ENCODE results near the gene SH3D21.

DNA sequence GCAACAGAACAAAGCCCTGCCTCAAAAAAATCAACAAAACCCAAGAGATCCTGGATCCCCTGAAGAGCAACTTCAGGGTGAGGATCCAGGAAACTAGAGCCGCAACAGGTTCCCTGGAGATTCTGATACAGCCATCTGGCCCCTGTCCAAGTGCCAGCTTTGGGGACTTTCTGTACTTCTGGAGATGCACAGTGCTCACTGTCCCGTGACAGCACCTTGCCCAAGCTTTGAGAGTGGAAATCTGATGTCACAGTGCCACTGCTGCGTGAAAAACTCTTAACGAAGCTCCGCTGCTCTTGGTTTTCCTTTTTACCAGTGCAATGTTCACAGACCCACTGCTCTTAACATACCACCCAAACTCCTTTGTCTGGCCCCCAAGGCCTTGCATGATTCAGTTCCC lies 53.2 kb downstream of the SH3D21 start:
- TF ChIP-seq POLR2A (IDR thresholded peaks at IDR 0.05): no peak
- TF ChIP-seq, protein P1, sequence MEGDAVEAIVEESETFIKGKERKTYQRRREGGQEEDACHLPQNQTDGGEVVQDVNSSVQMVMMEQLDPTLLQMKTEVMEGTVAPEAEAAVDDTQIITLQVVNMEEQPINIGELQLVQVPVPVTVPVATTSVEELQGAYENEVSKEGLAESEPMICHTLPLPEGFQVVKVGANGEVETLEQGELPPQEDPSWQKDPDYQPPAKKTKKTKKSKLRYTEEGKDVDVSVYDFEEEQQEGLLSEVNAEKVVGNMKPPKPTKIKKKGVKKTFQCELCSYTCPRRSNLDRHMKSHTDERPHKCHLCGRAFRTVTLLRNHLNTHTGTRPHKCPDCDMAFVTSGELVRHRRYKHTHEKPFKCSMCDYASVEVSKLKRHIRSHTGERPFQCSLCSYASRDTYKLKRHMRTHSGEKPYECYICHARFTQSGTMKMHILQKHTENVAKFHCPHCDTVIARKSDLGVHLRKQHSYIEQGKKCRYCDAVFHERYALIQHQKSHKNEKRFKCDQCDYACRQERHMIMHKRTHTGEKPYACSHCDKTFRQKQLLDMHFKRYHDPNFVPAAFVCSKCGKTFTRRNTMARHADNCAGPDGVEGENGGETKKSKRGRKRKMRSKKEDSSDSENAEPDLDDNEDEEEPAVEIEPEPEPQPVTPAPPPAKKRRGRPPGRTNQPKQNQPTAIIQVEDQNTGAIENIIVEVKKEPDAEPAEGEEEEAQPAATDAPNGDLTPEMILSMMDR (IDR thresholded peaks at IDR 0.05): no peak
